GM21360 (cell line): ENCODE results near the gene WDR81.
"Not testable (repeated sequence)": the region's sequence is repeated elsewhere in the genome, so short reads cannot be mapped to it uniquely, and the experiment has no call there.

Experiments
- ATAC-seq: cut with Tn5 transposase; IDR thresholded peaks from one replicate; pipeline ENCODE4 v1.9.1; 2021; ENCODE audit warnings: mild to moderate bottlenecking, moderate library complexity; ENCODE audit not compliant: unreplicated experiment

Gene WDR81

DNA sequence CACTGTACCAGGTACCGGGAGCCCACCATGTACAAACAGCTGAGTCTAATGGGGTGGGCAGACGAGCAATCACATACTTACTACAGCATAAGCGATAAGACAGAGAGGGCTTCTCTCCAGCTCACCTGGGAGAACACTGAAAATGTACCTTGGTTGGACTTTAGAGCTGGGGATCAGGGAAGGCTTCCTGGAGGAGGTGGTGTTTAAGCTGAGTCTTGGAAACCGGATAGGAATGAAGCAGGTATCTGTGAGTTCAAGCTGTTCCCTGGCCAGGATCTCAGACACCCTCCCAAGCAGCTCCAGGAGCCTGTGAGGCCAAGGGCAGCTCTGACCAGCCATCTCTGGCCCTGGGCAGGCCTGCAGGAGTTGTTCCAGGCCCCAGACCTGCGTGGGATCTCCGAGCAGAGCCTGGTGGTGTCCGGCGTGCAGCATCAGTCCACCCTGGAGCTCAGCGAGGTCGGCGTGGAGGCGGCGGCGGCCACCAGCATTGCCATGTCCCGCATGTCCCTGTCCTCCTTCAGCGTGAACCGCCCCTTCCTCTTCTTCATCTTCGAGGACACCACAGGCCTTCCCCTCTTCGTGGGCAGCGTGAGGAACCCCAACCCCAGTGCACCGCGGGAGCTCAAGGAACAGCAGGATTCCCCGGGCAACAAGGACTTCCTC lies 29.4 kb downstream of the WDR81 start:
- ATAC-seq: no peak

- no peak for ATAC-seq
Observed at GRCh38 chr17:1754430-1755112, 30.1 kb downstream of the WDR81 start.

DNA sequence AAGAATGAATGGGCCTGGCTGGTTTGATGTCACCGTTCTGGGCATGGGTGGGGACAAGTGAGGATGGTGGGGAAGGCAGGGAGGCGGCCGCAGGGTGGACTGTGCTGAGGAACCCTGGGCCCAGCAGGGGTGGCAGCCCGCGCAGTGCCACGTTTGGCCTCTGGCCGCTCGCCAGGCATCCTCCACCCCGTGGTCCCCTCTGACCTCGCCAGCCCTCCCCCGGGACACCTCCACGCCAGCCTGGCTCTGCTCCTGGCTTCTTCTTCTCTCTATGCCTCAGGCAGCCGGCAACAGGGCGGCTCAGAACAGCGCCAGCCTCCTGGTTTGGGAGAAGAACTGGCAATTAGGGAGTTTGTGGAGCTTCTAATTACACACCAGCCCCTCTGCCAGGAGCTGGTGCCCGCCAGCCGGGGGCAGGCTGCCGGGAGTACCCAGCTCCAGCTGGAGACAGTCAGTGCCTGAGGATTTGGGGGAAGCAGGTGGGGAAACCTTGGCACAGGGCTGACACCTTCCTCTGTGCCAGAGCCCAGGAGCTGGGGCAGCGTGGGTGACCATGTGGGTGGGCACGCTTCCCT lies 30.8 kb downstream of the WDR81 start:
- no peak for ATAC-seq

DNA sequence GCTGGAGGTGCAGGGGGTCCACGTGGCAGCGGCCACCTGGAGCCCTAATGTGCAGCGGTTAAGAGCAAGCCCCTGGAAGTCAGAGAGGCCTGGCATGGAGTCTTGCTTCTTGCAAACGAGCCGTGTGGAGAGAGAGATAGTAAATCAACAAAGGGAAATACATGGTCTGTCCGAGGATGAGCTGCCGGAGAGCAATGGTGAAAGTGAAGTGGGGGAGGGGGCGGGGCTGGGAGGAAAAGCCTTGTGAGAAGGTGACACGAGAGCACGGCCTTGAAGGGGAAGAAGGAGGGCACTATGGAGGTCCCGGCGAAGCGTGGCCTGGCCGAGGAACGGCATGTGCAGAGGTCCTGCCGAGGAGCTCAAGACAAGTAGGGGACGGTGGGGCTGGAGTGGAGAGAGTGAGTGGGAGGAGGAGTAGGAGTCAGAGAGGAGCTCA lies 31.3 kb downstream of the WDR81 start:
- no peak for ATAC-seq

DNA sequence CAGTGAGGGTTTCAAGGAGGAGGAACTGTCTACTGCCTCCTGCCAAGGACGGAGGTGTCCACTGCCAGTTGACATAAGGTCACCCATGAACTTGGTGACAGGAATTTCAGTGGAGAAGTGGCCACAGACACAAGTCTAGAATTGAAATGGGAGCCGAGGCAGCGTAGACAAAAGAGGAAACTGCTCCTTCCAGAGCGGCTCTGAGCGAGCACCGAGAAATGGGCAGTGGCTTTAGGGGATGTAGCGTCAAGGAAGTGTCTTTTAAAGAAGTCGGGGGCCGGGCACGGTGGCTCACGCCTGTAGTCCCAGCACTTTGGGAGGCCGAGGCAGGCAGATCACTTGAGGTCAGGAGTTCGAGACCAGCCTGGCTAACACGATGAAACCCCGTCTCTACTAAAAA lies 34.3 kb downstream of the WDR81 start:
- ATAC-seq: no peak

GRCh38 chr17:1759529-1759928 lies 35.0 kb downstream of the WDR81 start:
- ATAC-seq: no peak

DNA sequence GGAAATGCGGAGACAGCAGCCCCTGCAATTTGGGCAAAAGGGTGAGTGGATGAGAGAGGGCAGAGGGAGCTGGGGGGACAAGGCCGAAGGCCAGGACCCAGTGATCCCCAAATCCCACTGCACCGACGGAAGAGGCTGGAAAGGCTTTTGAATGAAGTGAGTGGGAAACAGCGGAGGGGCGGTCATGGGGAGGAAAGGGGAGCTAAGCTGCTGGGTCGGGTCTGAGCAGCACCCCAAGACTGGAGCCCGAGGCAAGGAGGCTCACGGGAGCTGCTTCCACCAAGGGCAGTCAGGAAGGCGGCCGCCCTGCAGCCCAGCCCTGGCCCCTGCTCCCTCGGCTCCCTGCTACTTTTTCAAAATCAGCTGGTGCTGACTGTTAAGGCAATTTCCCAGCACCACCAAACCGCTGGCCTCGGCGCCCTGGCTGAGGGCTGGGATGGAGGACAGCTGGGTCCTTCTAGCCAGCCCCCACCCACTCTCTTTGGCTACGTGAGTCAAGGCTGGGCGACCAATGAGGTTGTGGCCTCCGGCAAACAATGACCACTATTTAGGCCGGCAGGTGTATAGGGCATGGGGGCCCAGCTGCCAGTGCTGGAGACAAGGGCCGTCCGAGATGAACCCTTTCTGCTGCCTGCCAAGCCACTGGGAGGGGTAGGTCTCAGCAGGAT lies 37.9 kb downstream of the WDR81 start:
- ATAC-seq: no peak

- ATAC-seq: no peak
Observed at GRCh38 chr17:1762901-1763898, 38.7 kb downstream of the WDR81 start.

- ATAC-seq: no peak
Observed at GRCh38 chr17:1764284-1764683, 39.8 kb downstream of the WDR81 start.

DNA sequence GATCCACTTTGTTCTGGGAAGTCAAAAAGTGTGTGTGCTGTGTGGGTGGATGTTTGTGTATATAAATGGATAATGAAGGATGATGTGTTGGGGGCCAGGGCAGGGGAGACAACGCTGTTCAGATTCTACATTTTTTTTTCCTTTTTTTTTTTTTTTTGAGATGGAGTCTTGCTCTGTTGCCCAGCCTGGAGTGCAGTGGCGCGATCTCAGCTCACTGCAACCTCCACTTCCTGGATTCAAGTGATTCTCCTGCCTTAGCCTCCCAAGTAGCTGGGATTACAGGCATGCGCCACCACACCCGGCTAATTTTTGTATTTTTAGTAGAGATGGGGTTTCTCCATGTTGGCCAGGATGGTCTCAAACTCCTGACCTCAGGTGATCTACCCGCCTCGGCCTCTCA lies 40.2 kb downstream of the WDR81 start:
- not testable (repeated sequence) for ATAC-seq

DNA sequence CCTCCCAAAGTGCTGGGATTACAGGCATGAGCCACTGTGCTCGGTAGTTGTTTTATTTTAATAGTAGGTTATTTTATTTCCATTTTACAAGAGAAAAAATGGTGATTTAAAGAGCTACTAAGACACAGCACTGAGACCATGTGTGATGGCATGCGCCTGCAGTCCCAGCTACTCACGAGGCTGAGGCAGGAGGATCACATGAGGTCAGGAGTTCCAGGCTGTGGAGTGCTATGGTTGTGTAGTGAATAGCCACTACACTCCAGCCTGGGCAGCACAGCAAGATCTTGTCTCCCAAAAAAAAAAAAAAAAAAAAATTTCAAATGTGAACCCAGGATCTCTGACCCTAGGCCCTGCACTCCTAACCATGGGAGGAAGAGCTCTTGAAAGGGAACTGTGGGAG lies 41.1 kb downstream of the WDR81 start:
- ATAC-seq: no peak

DNA sequence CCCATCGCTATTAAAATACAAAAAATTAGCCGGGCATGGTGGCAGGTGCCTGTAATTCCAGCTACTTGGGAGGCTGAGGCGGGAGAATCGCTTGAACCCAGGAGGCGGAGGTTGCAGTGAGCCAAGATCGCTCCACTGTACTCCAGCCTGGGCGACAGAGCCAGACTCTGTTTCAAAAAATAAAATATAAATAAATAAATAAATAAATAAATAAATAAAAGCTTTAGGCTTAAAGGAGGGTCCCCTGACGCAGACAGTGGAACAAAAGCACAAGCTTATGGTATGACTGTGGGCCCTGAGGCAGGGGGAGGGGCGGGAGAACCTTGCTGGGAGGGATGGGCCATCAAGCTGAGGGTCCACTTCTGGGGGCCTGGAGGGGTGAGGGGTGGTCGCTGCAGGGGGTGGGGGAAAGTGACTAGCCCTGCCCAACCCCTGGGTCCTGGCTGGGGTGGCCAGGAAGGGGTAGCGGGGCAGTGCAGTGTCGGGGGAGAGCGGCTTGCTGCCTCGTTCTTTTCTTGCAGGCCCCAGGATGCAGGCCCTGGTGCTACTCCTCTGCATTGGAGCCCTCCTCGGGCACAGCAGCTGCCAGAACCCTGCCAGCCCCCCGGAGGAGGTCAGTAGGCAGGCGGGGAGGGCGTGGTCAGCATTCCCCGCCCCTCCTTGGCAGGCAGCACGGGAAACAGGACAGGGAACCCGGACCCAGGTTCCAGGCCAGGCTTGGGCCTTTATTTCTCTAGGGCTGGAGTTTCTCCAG lies 42.1 kb downstream of the WDR81 start:
- ATAC-seq: no peak

GRCh38 chr17:1767358-1767757 lies 42.9 kb downstream of the WDR81 start:
- ATAC-seq: no peak

DNA sequence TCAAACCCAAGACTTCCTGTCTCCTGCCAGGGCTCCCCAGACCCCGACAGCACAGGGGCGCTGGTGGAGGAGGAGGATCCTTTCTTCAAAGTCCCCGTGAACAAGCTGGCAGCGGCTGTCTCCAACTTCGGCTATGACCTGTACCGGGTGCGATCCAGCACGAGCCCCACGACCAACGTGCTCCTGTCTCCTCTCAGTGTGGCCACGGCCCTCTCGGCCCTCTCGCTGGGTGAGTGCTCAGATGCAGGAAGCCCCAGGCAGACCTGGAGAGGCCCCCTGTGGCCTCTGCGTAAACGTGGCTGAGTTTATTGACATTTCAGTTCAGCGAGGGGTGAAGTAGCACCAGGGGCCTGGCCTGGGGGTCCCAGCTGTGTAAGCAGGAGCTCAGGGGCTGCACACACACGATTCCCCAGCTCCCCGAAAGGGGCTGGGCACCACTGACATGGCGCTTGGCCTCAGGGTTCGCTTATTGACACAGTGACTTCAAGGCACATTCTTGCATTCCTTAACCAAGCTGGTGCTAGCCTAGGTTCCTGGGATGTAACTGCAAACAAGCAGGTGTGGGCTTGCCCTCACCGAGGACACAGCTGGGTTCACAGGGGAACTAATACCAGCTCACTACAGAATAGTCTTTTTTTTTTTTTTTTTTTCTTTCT lies 45.4 kb downstream of the WDR81 start:
- no peak for ATAC-seq

DNA sequence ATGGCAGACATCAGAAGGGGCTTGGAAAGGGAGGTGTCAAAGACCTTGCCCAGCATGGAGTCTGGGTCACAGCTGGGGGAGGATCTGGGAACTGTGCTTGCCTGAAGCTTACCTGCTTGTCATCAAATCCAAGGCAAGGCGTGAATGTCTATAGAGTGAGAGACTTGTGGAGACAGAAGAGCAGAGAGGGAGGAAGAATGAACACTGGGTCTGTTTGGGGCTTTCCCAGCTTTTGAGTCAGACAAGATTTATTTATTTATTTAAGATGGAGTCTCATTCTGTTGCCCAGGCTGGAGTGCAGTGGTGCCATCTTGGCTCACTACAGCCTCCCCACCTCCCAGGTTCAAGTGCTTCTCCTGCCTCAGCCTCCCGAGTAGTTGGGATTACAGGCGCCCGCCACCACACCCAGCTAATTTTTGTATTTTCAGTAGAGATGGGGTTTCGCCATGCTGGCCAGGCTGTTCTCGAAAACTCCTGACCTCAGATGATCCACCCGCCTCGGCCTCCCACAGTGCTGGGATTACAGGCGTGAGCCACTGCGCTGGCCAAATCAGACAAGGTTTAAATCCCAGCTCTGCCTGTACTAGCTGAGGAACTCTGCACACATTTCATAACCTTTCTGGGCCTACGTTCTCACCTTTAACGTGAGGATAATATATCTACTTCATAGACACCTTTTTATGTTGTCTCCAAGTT lies 48.6 kb downstream of the WDR81 start:
- ATAC-seq: not testable (repeated sequence)

DNA sequence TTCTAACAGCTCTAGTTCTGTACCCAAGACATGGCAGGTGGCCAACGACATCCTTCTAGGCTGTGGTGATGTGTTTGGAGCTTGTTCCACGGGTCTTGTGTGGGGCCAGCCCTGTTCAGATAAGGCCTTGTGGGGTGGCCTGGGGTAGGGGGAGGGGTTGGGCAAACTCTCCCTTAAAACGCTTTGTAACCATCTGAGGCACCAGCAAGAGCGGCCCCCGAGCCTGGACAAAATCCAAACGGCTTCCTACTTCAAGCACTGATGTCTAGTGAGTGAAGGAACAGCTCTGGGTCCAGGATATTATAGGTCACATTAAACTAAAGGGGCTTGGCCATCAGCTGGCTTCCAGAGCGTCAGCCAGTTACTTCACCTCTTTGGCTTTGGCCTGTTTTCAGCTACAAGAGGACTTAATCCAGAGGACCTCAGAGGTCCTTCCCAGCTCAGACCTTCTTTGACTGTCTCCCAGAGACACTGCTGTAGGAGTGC lies 49.2 kb downstream of the WDR81 start:
- no peak for ATAC-seq

GRCh38 chr17:1774390-1775176 lies 50.1 kb downstream of the WDR81 start:
- ATAC-seq: no peak

DNA sequence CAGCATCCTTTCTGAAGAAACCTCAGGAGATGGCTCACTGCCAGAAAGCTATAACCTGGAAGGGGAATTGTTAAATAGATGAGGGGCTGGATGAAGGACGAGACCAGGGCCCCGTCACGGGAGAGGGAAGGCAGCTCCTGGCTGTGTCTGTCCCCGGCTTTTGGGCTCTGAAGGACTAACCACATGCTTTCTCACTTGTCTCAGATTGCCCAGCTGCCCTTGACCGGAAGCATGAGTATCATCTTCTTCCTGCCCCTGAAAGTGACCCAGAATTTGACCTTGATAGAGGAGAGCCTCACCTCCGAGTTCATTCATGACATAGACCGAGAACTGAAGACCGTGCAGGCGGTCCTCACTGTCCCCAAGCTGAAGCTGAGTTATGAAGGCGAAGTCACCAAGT lies 51.8 kb downstream of the WDR81 start:
- ATAC-seq: no peak
